Dedifferentiated amniotic fluid mesenchymal stem cell (primary cell): Measurements from ENCODE around the gene PHACTR3.

Experiments used
- DNase-seq: peaks from one replicate; pipeline ENCODE4 v3.0.0-alpha.2; 2016; ENCODE audit errors: extremely low spot score

The PHACTR3 gene

DNA sequence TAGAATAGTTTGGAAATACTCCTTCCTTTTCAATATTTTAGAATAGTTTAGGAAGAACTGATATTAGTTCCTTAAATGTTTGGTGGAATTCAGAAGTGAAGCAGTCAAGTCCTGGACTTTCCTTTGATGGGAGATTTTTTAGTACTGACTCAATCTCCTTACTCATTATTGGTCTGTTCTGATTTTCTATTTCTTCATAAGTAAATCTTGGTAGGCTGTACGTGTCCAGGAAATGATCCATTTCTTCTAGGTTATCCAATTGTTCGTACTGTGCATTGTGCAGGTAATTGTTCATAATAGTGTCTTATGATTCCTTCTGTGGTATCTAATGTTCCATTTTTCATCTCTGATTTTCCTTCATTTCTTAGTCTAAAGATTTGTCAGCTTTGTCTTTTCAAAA is 190.2 kb downstream of the PHACTR3 start:
- no peak for DNase-seq

- DNase-seq, result no peak
These were observed 196.0 kb downstream of the PHACTR3 start for GRCh38 chr20:59800309-59800708.

GRCh38 chr20:59802018-59802417 is 197.7 kb downstream of the PHACTR3 start:
- no peak for DNase-seq

DNA sequence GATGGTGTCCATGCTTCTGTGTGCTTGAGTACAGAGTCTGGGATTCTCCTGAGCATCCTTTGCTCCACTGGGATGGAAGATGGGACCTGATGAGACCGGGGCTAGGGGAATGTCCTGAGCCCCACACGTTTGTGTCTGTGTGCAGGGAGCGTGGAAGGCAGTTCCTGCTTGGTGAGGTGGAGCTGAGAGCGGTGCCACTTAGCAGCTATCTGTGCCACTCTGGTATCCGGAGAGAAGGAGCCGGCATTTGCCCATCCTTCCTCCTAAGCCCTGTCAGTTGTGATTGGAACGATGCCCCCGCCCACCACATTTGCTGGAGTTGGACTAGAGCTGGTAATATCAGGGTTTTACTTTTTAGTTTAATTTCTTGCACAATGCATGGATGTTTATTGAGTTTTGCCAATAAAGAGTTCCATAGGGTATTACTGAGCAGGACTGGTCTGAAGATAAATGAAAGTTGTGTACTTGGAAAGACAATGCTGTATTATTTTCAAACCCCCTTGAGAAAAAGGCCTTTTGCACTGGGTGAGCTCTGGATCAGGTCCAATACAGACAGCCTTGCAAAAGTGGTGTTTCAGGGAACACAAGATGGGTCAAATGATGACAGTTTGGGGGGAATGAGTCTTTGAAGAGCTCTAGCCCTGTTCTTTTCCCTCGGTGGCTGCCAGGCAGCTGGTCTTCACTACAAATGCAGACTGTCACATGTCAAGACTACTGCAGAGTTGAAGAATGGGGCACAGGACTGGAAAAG is 198.3 kb downstream of the PHACTR3 start:
- DNase-seq, result no peak

DNA sequence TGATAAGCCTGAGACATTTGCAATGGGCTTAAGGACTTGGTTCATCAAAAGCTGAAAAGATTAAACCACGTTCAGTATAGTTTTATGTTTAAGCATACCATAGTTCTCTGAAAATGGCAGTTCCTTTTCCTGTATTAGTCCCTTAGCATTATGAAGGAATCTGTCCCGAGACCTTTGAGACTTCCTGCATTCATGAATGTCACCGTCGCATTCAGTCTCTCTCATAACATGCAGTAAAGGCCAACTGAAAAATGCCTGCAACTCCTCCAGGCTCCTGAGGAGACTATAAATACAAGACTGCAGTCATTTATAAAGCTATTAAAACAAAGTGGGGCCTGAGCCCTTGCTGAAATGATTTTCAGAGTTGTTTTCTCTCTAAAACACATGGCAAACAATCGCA is 200.0 kb downstream of the PHACTR3 start:
- no peak for DNase-seq

GRCh38 chr20:59804871-59805665 is 200.7 kb downstream of the PHACTR3 start:
- DNase-seq, result no peak

DNA sequence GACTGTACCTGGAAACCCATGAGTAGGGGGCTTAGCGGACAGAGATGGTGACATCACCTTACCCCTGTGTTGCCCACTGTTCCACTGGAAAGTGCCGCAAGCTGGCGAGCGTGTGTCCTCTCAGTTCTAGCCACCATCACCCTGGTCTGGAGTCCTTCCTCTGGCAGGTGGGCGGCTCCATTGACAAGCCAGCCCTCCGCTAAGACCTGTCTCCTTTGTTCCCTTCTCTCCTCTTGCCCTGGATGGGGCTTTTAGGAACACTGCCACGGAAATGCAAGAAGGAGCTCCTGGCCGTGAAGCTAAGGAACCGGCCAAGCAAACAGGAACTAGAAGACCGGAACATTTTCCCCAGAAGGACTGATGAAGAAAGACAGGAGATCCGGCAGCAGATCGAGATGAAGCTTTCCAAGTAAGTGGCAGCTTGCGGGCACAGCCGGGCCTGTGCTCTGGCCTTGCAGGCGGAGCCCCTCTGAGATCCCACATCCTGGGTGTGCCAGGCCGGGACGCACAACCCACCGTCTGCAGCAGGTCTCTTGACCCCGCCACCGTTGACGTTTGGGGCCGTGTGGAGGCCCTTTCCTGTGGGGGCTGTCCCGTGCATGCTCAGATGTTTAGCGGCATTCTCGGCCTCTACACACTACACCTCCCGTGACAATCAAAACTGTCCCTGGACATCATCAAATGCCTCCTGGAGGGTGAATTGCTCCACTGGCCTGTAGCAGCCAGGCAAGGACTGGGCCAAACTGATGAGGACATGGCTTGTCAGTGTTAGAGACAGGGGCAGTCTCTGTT is 201.6 kb downstream of the PHACTR3 start:
- no peak for DNase-seq

- DNase-seq, result no peak
These were observed 202.2 kb downstream of the PHACTR3 start for GRCh38 chr20:59806578-59806975.

DNA sequence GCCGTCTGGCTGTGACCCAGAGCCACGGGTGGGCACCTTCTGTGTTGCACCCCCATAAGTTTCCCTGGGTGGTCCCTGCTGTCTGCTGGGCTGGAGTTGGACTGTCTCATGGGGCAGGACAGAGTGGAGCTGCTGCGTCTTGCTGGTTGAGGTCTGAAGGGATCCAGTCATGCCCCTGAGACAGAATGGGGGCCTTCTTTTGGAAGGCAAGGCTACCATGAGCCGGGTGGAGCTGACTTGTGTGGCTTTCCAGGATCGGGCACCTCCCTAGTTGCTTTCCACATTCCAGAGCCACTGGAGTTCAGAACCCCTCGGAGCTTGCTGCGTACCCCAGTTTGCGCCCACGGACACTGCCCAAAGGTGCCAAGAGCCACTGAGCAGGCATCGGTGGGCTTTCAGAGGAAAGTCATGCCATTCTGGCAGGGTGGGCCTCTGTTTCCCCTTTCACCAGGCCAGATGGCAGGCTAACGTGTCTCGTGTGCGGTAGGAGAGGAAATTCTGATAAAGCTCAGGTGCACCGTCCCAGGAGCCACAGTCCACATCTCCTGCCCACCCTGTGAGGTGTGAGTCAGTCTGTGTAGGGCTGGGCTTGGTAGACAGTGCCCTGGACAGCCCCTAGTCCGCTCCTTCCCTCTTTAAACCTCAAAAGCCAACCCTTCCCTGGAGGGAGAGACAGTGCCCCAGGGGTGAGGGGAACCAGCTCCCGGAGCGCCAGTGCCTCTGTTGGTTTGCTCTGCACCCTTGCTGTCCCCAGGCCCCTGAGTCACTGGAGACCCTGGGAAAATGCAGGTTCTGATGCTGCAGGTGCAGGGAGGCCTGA is 203.8 kb downstream of the PHACTR3 start:
- no peak for DNase-seq

GRCh38 chr20:59808729-59809381 is 204.5 kb downstream of the PHACTR3 start:
- no peak for DNase-seq

GRCh38 chr20:59809630-59810448 is 205.5 kb downstream of the PHACTR3 start:
- no peak for DNase-seq

GRCh38 chr20:59810449-59811187 is 206.3 kb downstream of the PHACTR3 start:
- no peak for DNase-seq

DNA sequence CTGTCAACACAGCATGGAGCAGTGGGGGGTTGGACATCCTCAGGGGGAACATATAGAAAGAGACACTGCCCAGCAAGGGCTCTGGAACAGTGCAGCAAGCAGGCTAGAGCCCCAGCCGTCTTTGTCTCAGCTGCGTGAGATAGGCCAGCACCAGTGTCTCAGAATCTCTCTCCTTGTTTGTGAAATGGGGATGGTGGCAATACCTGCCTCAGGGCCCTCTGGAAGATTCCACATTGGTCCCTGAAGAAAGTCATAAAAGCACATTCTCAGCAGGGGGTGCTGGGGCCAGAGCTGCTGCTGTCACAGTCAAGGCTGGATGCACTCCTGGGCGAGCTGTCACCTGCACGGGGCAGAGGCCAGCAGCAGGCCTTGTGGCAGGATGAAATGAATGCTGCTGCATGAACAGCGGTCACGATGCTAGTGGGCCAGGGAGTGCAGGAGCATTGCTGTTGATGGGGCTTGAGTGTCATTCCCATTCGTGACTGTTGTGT is 207.4 kb downstream of the PHACTR3 start:
- no peak for DNase-seq

- DNase-seq, result no peak
These were observed 208.2 kb downstream of the PHACTR3 start for GRCh38 chr20:59812286-59813125.

DNA sequence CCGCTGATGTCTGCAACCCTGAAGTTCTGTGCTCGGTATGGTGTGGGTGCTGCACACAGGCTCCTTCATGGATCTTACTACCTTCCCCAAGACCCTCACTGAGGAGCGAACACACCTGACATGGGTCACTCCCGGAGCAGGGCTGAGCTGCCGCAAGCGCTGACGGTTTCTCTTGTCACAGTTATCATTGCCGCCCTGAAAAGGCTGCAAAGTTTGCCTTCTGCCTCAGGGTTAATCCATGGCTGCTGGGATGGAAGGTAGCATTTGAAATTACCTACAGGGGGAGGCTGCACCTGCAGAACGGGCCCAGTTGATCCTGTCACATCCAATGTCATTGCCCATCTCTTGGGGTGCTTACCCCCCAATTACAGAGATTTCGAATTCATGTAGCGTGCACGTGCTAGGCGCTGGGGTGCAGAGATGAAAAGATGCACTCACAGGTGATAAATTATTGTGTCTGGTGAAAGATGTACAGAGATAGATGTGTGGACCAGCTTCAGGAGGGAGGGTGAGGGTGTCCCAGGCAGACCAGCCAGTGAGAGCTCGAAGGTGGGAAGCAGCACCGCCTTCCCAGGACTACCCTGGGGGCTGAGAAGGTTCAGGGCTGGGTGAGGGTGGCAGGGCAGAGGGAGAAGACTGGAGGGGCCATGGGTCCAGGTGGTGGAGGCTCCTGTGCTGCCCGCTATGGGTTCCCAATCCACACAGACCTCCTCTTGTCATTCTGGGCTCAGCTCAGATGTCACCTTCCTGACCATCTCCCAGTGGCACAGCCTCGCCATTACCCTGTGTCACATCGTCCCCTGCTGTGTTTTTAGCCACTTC is 209.0 kb downstream of the PHACTR3 start:
- no peak for DNase-seq

DNA sequence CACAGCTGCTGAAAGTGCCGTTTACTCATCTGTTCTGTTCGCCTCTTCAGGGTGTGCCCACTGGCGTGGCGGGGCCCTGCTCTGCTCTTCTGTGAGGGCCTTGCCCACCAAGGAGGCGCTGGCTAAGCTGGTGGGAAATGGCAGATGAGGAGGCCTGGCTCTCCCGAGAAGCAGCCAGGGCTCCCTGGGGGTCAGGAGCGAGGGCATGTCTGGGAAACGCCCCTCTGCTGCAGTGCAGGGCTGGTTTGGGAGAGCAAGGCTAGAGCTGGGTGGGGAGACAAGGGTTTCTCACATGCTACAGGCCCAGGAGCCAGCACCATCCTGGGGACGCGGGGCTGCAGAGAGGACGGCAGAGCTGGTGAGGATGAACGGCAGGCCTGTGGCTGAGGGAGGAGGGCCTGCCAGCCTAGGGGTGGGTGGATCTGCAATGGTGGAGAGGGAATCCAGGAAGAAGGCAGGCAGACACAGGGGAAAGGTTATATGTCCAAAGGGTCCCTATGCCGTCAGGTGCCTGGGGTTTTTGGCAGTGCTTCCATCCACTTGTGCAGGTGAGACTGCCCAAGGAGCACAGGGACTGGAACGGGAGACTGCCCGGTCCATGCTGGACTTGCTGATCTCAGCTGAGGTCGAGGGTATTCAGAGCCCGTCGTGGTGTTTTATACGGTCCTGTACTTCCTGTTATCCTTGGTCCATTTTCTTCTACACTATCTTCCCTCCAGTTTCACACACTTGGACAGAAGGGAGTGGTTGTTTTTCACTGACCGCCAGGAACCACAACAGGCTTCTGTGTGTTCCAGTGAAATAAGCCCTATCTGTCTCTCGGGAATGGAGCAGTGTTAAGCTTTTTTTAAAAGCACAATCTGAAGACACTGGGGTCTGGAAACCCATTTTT is 209.9 kb downstream of the PHACTR3 start:
- DNase-seq, result no peak
